Retina (tissue), 1 donor: ENCODE data around the gene MLF2.

Experiments
- DNase-seq: peaks from one replicate; pipeline ENCODE4 v3.0.0-alpha.2; 2016

The MLF2 gene

GRCh38 chr12:6752921-6753771, at the start of gene MLF2:
Gene MLF2, minus strand, starts transcription at chr12:6753141. Its CDS starts 807 bp downstream, at chr12:6752334.
- DNase-seq, result peak; percentile 98

GRCh38 chr12:6799147-6799546, 46.2 kb upstream of the MLF2 start:
- DNase-seq, result no peak

- no peak for DNase-seq
Observed at GRCh38 chr12:6796576-6796975, 43.6 kb upstream of the MLF2 start.

GRCh38 chr12:6795088-6795487, 42.1 kb upstream of the MLF2 start:
- no peak for DNase-seq

- peak; percentile 74 for DNase-seq
Observed at GRCh38 chr12:6792522-6793201, 39.7 kb upstream of the MLF2 start.

- DNase-seq, result no peak
Observed at GRCh38 chr12:6791931-6792520, 39.1 kb upstream of the MLF2 start.

- no peak for DNase-seq
Observed at GRCh38 chr12:6790496-6791150, 37.7 kb upstream of the MLF2 start.

GRCh38 chr12:6788972-6789924, 36.3 kb upstream of the MLF2 start, which contains the start of gene CD4:
Gene CD4, plus strand, starts transcription at chr12:6789528. Its CDS starts 10,611 bp downstream, at chr12:6800139.
- no peak for DNase-seq

- DNase-seq, result no peak
Observed at GRCh38 chr12:6787309-6787708, 34.4 kb upstream of the MLF2 start.

GRCh38 chr12:6786416-6787094, 33.6 kb upstream of the MLF2 start:
- no peak for DNase-seq

- DNase-seq, result no peak
Observed at GRCh38 chr12:6784761-6785160, 31.8 kb upstream of the MLF2 start.

GRCh38 chr12:6784296-6784695, 31.4 kb upstream of the MLF2 start:
- no peak for DNase-seq

- DNase-seq, result no peak
Observed at GRCh38 chr12:6783828-6784227, 30.9 kb upstream of the MLF2 start.

GRCh38 chr12:6782850-6783566, 30.1 kb upstream of the MLF2 start:
- DNase-seq, result no peak

GRCh38 chr12:6782119-6782518, 29.2 kb upstream of the MLF2 start:
- DNase-seq, result no peak

GRCh38 chr12:6780573-6780972, 27.6 kb upstream of the MLF2 start:
- DNase-seq, result no peak

- DNase-seq, result no peak
Observed at GRCh38 chr12:6779708-6780432, 26.9 kb upstream of the MLF2 start.

- DNase-seq, result peak; percentile 98
Observed at GRCh38 chr12:6778574-6779550, 25.9 kb upstream of the MLF2 start.

GRCh38 chr12:6778217-6778573, 25.3 kb upstream of the MLF2 start:
- DNase-seq, result no peak
